CD1c-positive myeloid dendritic cell (primary cell): Measurements from ENCODE around the gene DDX31.

Experiments
- DNase-seq: peaks from one replicate; pipeline ENCODE4 v3.0.0-alpha.2; 2016; ENCODE audit errors: extremely low spot score

Gene DDX31

GRCh38 chr9:132546148-132547051, 123.4 kb downstream of the DDX31 start:
- DNase-seq = no peak

- no peak for DNase-seq
Measured at GRCh38 chr9:132545578-132545977, 124.2 kb downstream of the DDX31 start.

GRCh38 chr9:132543960-132544359, 125.8 kb downstream of the DDX31 start:
- DNase-seq = no peak

GRCh38 chr9:132543251-132543650, 126.5 kb downstream of the DDX31 start:
- no peak for DNase-seq
